H9 (cell line): Measurements from ENCODE around the gene PLAC9. TPM values are rescaled to one million over a fixed set of nuclear protein-coding genes. Genes with fewer than 3 reads are reported as not detected.

Experiments
- DNase-seq: peaks from one replicate; pipeline ENCODE4 v3.0.0-alpha.2; 2017
- H2AFZ ChIP-seq: one replicate; pipeline ENCODE4 v1.6.1; 2013; ENCODE audit warnings: mild to moderate bottlenecking, low read length, control low read depth, moderate library complexity
- H2AK5ac ChIP-seq: 2 replicates; pipeline ENCODE4 v1.6.1; 2013; ENCODE audit warnings: low read length, control low read depth, mixed read lengths; ENCODE audit not compliant: insufficient read length
- H2BK120ac ChIP-seq: one replicate; pipeline ENCODE4 v1.6.1; 2013; ENCODE audit warnings: low read depth, mild to moderate bottlenecking, low read length, control low read depth, inconsistent platforms; ENCODE audit not compliant: poor library complexity, severe bottlenecking
- H2BK12ac ChIP-seq: 2 replicates; pipeline ENCODE4 v1.6.1; 2013; ENCODE audit warnings: low read length, control low read depth, mixed read lengths, low read depth; ENCODE audit not compliant: insufficient read length
- H2BK15ac ChIP-seq: 2 replicates; pipeline ENCODE4 v1.6.1; 2013; ENCODE audit warnings: low read depth, low read length, control low read depth
- H2BK20ac ChIP-seq: one replicate; pipeline ENCODE4 v1.6.1; 2013; ENCODE audit warnings: low read depth, mild to moderate bottlenecking, low read length, control low read depth, inconsistent platforms; ENCODE audit not compliant: poor library complexity, severe bottlenecking
- H2BK5ac ChIP-seq: 2 replicates; pipeline ENCODE4 v1.6.1; 2013; ENCODE audit warnings: low read length, control low read depth, mixed read lengths; ENCODE audit not compliant: insufficient read length
- H3K14ac ChIP-seq: 2 replicates; pipeline ENCODE4 v1.6.1; 2013; ENCODE audit warnings: low read length, control low read depth; ENCODE audit not compliant: insufficient read depth
- H3K18ac ChIP-seq: 2 replicates; pipeline ENCODE4 v1.6.1; 2013; ENCODE audit warnings: low read depth, mild to moderate bottlenecking, mixed read lengths, low read length, control low read depth; ENCODE audit not compliant: insufficient read length
- H3K23ac ChIP-seq: 2 replicates; pipeline ENCODE4 v1.6.1; 2013; ENCODE audit warnings: low read length, control low read depth, mixed read lengths, low read depth; ENCODE audit not compliant: insufficient read length
- H3K23me2 ChIP-seq: 2 replicates; pipeline ENCODE4 v1.6.1; 2013; ENCODE audit warnings: low read depth, mild to moderate bottlenecking, mixed read lengths, low read length, control low read depth; ENCODE audit not compliant: insufficient read length, poor library complexity, severe bottlenecking
- H3K27ac ChIP-seq: 2 replicates; pipeline ENCODE4 v1.5.1; 2013; ENCODE audit warnings: low read length, control low read depth, mixed read lengths, low read depth; ENCODE audit not compliant: insufficient read length
- H3K27me3 ChIP-seq: 2 replicates; pipeline ENCODE4 v1.6.1; 2013; ENCODE audit warnings: low read length, control low read depth, inconsistent platforms; ENCODE audit not compliant: insufficient read depth
- H3K4ac ChIP-seq: 2 replicates; pipeline ENCODE4 v1.6.1; 2013; ENCODE audit warnings: low read depth, mild to moderate bottlenecking, control low read depth, inconsistent platforms, low read length, moderate library complexity
- H3K4me1 ChIP-seq: 2 replicates; pipeline ENCODE4 v1.6.1; 2013; ENCODE audit warnings: low read length, control low read depth, inconsistent platforms; ENCODE audit not compliant: insufficient read depth
- H3K4me2 ChIP-seq: 2 replicates; pipeline ENCODE4 v1.6.1; 2013; ENCODE audit warnings: low read length, control low read depth, mixed read lengths; ENCODE audit not compliant: insufficient read length, insufficient read depth
- H3K56ac ChIP-seq: 2 replicates; pipeline ENCODE4 v1.6.1; 2013; ENCODE audit warnings: low read depth, mild to moderate bottlenecking, mixed read lengths, low read length, control low read depth; ENCODE audit not compliant: insufficient read length
- H3K79me1 ChIP-seq: 2 replicates; pipeline ENCODE4 v1.6.1; 2013; ENCODE audit warnings: low read depth, mild to moderate bottlenecking, moderate library complexity, low read length, control low read depth, inconsistent platforms; ENCODE audit not compliant: insufficient read depth, poor library complexity, severe bottlenecking
- H3K79me2 ChIP-seq: 2 replicates; pipeline ENCODE4 v1.6.1; 2013; ENCODE audit warnings: low read length, control low read depth, inconsistent platforms; ENCODE audit not compliant: insufficient read depth
- H3K9ac ChIP-seq: 2 replicates; pipeline ENCODE4 v1.6.1; 2013; ENCODE audit warnings: low read length, control low read depth, mixed read lengths; ENCODE audit not compliant: insufficient read length; ENCODE audit errors: extremely low read depth
- H3K9me3 ChIP-seq: one replicate; pipeline ENCODE4 v1.6.1; 2013; ENCODE audit warnings: low read depth, low read length, inconsistent platforms; ENCODE audit not compliant: control insufficient read depth
- H3T11ph ChIP-seq: one replicate; pipeline ENCODE4 v1.6.1; 2013; ENCODE audit warnings: mild to moderate bottlenecking, low read length, control low read depth, inconsistent platforms
- H4K20me1 ChIP-seq: one replicate; pipeline ENCODE4 v1.6.1; 2013; ENCODE audit not compliant: control insufficient read depth, insufficient read length, insufficient read depth
- H4K5ac ChIP-seq: 2 replicates; pipeline ENCODE4 v1.6.1; 2013; ENCODE audit warnings: low read depth, mild to moderate bottlenecking, mixed read lengths, low read length, control low read depth; ENCODE audit not compliant: insufficient read length
- H4K8ac ChIP-seq: replicated peaks from 2 replicates; pipeline ENCODE4 v1.6.1; 2013; ENCODE audit warnings: low read length, control low read depth, mixed read lengths, low read depth; ENCODE audit not compliant: insufficient read length
- H4K91ac ChIP-seq: 2 replicates; pipeline ENCODE4 v1.6.1; 2013; ENCODE audit warnings: low read depth, mild to moderate bottlenecking, moderate library complexity, mixed read lengths, low read length, control low read depth; ENCODE audit not compliant: insufficient read length
- H3K27ac Mint-ChIP-seq, 3 experiments: 2 replicates in 2 of 3; 3 replicates in 1 of 3; pipeline ENCODE4 v1.8.0; 2020 to 2021; ENCODE audit warnings: mixed read lengths in 3 of 3, mild to moderate bottlenecking in 1 of 3, moderate library complexity in 1 of 3
- H3K27me3 Mint-ChIP-seq: 2 replicates; pipeline ENCODE4 v1.8.0; 2021; ENCODE audit warnings: low read depth, mild to moderate bottlenecking, moderate library complexity, mixed read lengths
- H3K36me3 Mint-ChIP-seq, 3 experiments: 2 replicates in 2 of 3; 3 replicates in 1 of 3; pipeline ENCODE4 v1.8.0; 2020 to 2021; ENCODE audit warnings: low read depth in 3 of 3, mixed read lengths in 3 of 3; ENCODE audit not compliant: insufficient read depth in 1 of 3
- H3K4me1 Mint-ChIP-seq, 2 experiments: 2 replicates each; pipeline ENCODE4 v1.8.0; 2020; ENCODE audit warnings: mixed read lengths in 2 of 2
- H3K4me3 Mint-ChIP-seq, 2 experiments: 2 replicates in 1 of 2; 3 replicates in 1 of 2; pipeline ENCODE4 v1.8.0; 2020 to 2021; ENCODE audit warnings: mild to moderate bottlenecking in 2 of 2, mixed read lengths in 2 of 2, moderate library complexity in 1 of 2
- H3K9me3 Mint-ChIP-seq, 2 experiments: 2 replicates in 1 of 2; 3 replicates in 1 of 2; pipeline ENCODE4 v1.8.0; 2020; ENCODE audit warnings: mild to moderate bottlenecking in 2 of 2, mixed read lengths in 2 of 2, moderate library complexity in 1 of 2
- CTCF ChIP-seq: fragments of 200-600 bp; sonication (generic); conservative IDR thresholded peaks from 3 replicates; pipeline ENCODE4 v1.8.0; 2021; ENCODE audit warnings: antibody characterized with exemption, mild to moderate bottlenecking
- WGBS: extraction: QIAGEN DNeasy Blood & Tissue Kit; methylation state at CpG from one replicate; pipeline ENCODE4 v1.1.7; 2013; ENCODE audit warnings: missing lambda C conversion rate, low lambda C conversion rate, mixed read lengths; ENCODE audit not compliant: insufficient read length; ENCODE audit errors: extremely low coverage; 5-methylcytosine and 5-hydroxymethylcytosine counted together
- total RNA-seq: library from RNA; stranded (reverse); gene quantifications from 2 replicates; pipeline ENCODE4 v1.2.1, GENCODE V29; 2021

Gene PLAC9
- total RNA-seq, 1 experiment from 2014 or later, result 4.3 TPM

GRCh38 chr10:80163741-80164341 lies 31.3 kb downstream of the PLAC9 start:
- no peak overlapping the region; a peak in 2 of 7 replicates for H3K27ac Mint-ChIP-seq
- Histone ChIP-seq H3K9ac (no peak overlapping the region), H3K56ac (no peak overlapping the region), H3K79me2 (no peaks in the 10 kb centered on the region), H3K27ac (no peak overlapping the region), H4K5ac (no peak overlapping the region), H3K9me3 (no peaks in the 10 kb centered on the region), H2BK20ac (no peak overlapping the region), H4K91ac (no peak overlapping the region), H2AFZ (no peak overlapping the region), H3K27me3 (no peaks in the 10 kb centered on the region), H3K4me2 (no peak overlapping the region), H2AK5ac (no peak overlapping the region), H3K23ac (no peak overlapping the region), H3K18ac (no peak overlapping the region), H4K8ac (no peak overlapping the region), H3K4me1 (no peaks in the 10 kb centered on the region), H3K4ac (no peak overlapping the region), H2BK12ac (no peak overlapping the region), H2BK15ac (no peak overlapping the region), H2BK5ac (no peak overlapping the region), H4K20me1 (no peaks in the 10 kb centered on the region), H3K79me1 (no peaks in the 10 kb centered on the region), H3K23me2 (no peaks in the 10 kb centered on the region), H3K14ac (no peak overlapping the region), H2BK120ac (no peak overlapping the region), H3T11ph (no peak overlapping the region)
- peaks cover 10 to 39% (median 34%) of the 10 kb centered on the region in 3 experiments; a peak in 6 of 7 replicates for H3K36me3 Mint-ChIP-seq
- DNase-seq, result no peak
- WGBS, result no CpG with 5 or more reads among the region's 8 CpGs
- no peak overlapping the region for H3K4me3 Mint-ChIP-seq
- H3K27me3 Mint-ChIP-seq, result peaks cover 1% of the 10 kb centered on the region
- no peak for TF ChIP-seq CTCF
- peaks cover 19 to 24% of the 10 kb centered on the region in 2 experiments for H3K4me1 Mint-ChIP-seq
- no peaks in the 10 kb centered on the region for H3K9me3 Mint-ChIP-seq
